HG03175 (cell line): Measurements from ENCODE around the gene TMEM45A.
"Not testable (repeated sequence)": the region's sequence is repeated elsewhere in the genome, so short reads cannot be mapped to it uniquely, and the experiment has no call there.

Experiments
- ATAC-seq: cut with Tn5 transposase; IDR thresholded peaks from one replicate; pipeline ENCODE4 v1.9.1; 2021; ENCODE audit warnings: mild to moderate bottlenecking, moderate library complexity; ENCODE audit not compliant: unreplicated experiment

Gene TMEM45A

GRCh38 chr3:100492059-100493006 lies at the start of gene TMEM45A:
Gene TMEM45A (plus strand): TSS chr3:100492619. CDS start chr3:100555212, 62,593 bp downstream.
- peak; percentile 99 for ATAC-seq

- no peak for ATAC-seq
Observed at GRCh38 chr3:100443690-100444089, 48.7 kb upstream of the TMEM45A start.

GRCh38 chr3:100447067-100447466 lies 45.4 kb upstream of the TMEM45A start:
- ATAC-seq: not testable (repeated sequence)

DNA sequence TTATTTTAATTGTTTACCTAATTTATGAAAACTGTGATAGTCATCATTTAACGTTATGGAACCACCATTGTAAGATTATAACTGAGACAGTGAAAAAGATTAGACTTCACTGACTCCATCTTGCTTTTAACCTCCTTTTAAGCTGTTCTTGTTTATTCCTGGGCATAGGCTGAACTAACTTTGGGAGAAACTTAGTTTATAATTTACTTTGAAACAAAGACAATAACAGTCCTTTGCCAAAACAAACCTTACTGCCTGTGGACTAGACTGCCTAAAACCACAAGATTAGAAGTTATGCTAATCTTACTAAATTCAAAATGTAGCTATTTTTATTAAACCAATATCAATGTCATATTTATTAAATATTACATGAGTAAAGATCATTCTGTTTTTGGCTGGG lies 44.3 kb upstream of the TMEM45A start:
- ATAC-seq: no peak

DNA sequence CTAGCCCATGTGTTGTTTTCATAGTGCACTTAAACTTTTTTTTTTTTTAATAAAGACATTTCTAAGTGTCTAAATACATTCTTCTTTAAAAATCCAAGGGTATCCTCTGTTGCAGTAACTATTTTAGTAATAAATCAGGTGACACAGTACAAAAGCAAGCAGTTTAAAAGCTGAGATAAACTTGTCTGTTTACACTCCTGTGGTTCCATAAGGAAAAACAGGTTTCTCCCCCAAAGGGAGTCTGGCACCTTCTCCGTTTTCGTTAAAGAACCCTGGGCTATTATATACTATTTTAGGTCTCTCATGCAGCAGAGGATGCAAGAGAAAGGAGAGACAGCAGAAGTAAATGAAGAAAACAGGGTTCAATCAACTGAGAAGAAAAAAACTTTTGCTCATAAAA lies 43.2 kb upstream of the TMEM45A start:
- ATAC-seq: no peak

GRCh38 chr3:100454677-100455076 lies 37.7 kb upstream of the TMEM45A start:
- no peak for ATAC-seq

- no peak for ATAC-seq
Observed at GRCh38 chr3:100455841-100456550, 36.4 kb upstream of the TMEM45A start.

DNA sequence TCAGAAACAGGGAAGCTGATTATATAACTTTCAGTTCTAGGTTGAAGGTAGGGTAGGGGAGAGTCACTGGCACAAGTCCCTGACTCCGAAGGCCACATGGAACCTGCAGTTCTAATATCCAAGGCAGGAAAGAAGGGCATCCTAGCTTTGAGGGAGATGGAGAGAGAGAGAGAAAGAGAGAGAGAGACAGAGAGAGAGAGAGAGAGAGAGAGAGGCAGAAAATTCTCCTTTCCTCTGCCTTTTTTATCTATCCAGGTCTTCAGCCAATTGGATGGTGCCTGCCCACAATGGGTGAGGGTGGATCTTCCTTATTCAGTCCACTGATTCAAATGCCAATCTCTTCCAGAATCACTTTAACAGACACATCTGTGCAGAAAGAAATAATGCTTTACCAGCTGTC lies 35.7 kb upstream of the TMEM45A start:
- no peak for ATAC-seq

DNA sequence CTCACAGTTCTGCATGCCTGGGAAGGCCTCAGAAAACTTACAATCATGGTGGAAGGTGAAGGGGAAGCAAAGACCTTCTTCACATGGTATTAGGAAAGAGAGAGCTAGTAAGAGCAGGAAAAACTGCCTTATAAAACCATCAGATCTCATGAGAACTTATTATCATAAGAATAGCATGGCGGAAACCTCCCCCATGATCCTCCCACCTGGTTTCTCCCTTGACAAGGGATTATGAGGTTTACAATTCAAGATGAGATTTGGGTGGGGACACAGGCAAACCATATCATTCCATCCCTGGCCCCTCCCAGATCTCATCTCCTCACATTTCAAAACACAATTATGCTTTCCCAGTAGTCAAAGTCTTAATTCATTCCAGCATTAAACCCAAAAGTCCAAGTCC lies 34.6 kb upstream of the TMEM45A start:
- ATAC-seq: no peak

- no peak for ATAC-seq
Observed at GRCh38 chr3:100458814-100459213, 33.6 kb upstream of the TMEM45A start.

DNA sequence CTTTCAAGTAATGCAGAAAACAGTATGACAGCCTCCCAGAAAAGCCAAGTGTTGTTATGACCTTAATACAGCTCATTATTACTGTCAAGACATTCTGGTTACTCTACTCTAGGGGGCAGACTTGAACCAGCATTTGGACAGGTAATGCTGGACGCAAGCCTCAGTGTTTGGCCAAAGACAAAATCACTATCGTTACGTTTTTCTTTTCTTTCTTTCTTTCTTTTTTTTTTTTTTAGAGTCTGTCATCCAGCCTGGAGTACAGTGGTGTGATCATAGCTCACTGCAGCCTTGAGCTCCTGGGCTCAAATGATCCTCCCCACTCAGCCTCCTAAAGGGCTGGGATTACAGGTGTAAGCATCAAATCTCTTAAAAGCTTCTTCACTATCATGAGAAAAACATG lies 29.4 kb upstream of the TMEM45A start:
- peak; percentile 91 for ATAC-seq

- ATAC-seq: no peak
Observed at GRCh38 chr3:100463646-100464155, 28.7 kb upstream of the TMEM45A start.

DNA sequence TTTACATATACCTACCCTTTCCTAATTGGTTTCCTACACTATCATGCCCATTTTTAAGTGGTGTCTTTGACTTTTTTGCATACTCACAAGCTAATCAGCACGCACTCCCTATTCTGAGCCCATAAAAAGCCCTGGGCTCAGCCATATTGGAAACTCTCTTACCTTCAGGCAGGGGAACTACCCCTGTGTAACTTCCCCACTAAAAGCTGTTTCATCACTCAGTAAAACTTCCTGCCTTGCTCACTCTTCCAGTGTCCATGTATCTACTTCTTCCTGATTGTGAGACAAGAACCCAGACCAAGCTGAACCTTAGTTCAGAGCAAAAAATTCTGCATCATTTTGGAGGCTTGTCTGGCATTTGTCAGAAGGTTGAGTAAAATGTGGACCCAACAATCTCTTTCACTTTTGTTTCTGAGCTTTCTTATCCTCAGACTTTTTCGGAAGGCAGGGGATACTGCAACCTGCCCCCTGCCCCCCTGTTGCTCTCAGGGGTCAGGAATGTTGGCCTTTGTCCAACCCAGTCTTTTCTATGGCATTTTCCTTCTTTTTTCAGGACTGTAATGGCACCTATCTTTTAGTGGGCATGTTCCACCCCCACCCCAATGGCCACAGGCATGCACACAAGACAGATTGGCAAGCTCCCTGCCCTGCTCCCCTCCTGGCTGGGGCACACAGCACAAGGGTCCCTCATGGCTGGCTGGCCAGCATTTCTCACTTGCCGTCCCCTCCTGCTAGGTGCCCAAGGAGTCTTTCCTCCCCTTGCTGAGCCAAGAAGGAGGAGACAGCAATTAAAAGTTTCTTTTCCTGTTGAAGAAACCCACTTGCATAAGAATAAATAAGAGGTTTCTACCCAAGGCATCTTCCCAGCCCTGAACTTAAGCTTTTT lies 26.3 kb upstream of the TMEM45A start:
- ATAC-seq: no peak

GRCh38 chr3:100467133-100467532 lies 25.3 kb upstream of the TMEM45A start:
- no peak for ATAC-seq

DNA sequence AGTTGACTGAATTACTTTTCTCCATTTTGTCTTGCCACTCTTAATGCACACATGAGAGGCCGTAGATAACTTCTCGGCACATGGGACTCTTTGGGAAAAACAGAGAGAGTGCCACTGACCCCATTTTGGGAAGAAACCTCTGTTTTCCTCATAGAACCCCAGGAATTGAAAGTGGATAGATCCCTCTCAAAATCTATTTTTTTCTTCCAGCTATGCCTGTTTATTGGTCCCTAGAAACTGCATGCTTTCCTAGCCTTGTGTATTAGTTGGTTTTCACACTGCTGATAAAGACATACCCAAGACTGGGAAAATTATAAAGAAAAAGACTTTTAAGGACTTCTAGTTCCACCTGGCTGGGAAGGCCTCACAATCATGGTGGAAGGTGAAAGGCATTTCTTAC lies 23.7 kb upstream of the TMEM45A start:
- no peak for ATAC-seq

DNA sequence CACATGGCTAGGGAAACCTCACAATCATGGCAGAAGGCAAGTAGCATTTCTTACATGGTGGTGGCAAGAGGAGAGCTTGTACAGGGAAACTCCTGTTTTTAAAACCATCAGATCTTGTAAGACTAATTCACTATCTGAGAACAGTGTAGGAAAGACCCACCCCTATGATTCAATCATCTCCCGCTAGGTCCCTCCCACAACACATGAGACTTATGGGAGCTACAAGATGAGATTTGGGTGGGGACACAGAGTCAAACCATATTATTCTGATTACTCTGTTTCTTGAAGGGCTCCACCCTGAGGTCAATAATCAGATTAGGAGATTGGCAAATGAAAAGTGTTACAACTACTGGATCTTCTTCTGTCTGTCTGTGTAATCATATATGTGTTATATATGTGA lies 21.5 kb upstream of the TMEM45A start:
- no peak for ATAC-seq

DNA sequence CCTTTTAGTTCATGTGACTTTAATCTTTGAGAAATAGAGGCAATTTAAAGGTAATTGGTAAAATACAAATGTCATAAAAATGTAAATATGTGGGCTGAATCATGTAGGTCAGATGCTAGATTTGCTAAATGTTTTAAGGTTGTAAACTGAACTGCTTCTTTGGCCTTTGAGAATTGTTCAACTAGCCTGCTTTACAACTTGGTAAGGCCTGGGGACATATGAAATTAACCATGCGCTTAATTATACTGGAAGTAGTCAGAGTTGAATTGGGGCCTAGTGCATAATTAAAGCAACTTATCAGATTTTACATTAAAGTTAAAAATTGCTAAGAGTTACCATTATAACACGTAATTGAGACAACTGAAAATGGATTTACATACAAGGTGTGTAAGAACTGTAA lies 21.0 kb upstream of the TMEM45A start:
- no peak for ATAC-seq

DNA sequence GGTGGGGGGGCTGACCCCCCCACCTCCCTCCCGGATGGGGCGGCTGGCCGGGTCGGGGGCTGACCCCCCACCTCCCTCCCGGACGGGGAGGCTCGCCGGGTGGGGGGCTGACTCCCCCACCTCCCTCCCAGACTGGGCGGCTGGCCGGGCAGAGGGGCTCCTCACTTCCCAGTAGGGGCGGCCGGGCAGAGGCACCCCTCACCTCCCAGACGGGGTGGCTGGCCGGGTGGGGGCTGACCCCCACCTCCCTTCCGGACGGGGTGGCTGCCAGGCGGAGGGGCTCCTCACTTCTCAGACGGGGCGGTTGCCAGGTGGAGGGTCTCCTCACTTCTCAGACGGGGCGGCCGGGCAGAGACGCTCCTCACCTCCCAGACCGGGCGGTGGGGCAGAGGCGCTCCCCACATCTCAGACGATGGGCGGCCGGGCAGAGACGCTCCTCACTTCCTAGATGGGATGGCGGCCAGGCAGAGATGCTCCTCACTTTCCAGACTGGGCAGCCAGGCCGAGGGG lies 14.5 kb upstream of the TMEM45A start:
- ATAC-seq: not testable (repeated sequence)

- not testable (repeated sequence) for ATAC-seq
Observed at GRCh38 chr3:100478521-100478920, 13.9 kb upstream of the TMEM45A start.

DNA sequence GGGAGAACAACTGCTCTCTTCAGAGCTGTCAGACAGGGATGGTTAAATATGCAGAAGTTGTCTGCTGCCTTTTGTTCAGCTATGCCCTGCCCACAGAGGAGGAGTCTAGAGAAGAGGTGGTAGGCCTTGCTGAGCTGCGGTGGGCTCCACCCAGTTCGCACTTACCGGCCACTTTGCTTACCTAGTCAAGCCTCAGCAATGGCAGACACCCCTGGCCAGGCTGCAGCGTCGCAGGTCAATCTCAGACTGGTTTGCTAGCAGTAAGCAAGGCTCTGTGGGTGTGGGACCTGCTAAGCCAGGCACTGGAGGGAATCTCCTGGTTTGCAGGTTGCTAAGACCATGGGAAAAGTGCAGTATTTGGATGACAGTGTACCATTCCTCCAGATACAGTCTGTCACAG lies 12.3 kb upstream of the TMEM45A start:
- no peak for ATAC-seq

DNA sequence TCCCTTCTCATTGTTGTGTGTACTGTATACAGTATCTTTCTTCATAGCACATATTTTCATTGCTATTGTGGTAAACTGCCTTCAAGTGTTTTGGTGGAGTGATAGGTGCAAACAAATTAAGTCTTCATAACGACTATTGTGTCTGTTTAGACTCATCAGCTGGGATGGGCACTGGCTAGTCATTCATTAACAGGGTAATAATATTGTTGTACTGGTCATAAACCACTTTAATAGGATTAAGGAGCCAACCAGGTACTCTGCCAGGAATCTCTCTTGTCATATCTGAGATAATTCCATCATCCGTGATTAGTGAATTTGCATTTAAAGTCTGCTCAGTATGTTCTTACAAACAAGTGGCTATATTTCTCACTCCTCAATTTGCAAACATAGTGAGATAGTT lies 10.2 kb upstream of the TMEM45A start:
- ATAC-seq: no peak
